ENCODE results near the gene CCDC187. TPM values are rescaled to one million over a fixed set of nuclear protein-coding genes. Genes with fewer than 3 reads are reported as not detected.

CCDC187 gene
- total and polyA plus RNA-seq, 12 donors: 0.02 to 0.07 (median 0.03) TPM; not detected in 8

- TF ChIP-seq CTCF (IDR thresholded peaks at IDR 0.05): no peak
- Histone ChIP-seq H3K4me3 (peak overlapping the region in 5 of 10 donors; percentile 73 to 91 (median 77)), H3K27me3 (peaks cover 0 to 23% (median 0%) of the 10 kb centered on the region in 7 donors), H3K27ac (peak overlapping the region in 9 of 10 donors; percentile 18 to 86 (median 83)), H3K9me3 (peaks cover 0 to 5% (median 0%) of the 10 kb centered on the region in 11 donors), H3K36me3 (no peaks in the 10 kb centered on the region), H3K4me1 (peaks cover 24 to 56% (median 39%) of the 10 kb centered on the region in 9 donors)
- intact Hi-C loops (cut with DNase I): loop anchor here in 1 of 10 donors (5.0 kb wide), 1 partner anchor 36 kb away; the partner anchor contains the start of gene DNLZ
- peak in 1 of 2 donors; percentile 19 for DNase-seq
- WGBS, 2 donors: 46 to 55% methylated on average over 28 of the region's 28 CpGs
- ATAC-seq: no peak
These were observed 22.3 kb upstream of the CCDC187 start for GRCh38 chr9:136326061-136326760.

GRCh38 chr9:136325358-136325757 lies 21.5 kb upstream of the CCDC187 start:
- H3K27me3 ChIP-seq: peaks cover 0 to 23% (median 0%) of the 10 kb centered on the region in 7 donors
- intact Hi-C loops (cut with DNase I): loop anchor here in 1 of 10 donors (5.0 kb wide), 1 partner anchor 37 kb away; the partner anchor contains the start of gene DNLZ
- no peaks in the 10 kb centered on the region for H3K36me3 ChIP-seq
- 91 to 92% methylated on average over 13 of the region's 13 CpGs for WGBS, 2 donors
- peaks cover 24 to 54% (median 39%) of the 10 kb centered on the region in 9 donors for H3K4me1 ChIP-seq
- H3K27ac ChIP-seq: peak overlapping the region in 1 of 10 donors; percentile 80
- peak in 1 of 2 donors; percentile 8 for DNase-seq
- no peak for TF ChIP-seq CTCF (IDR thresholded peaks at IDR 0.05)
- ATAC-seq: no peak
- H3K4me3 ChIP-seq: no peak overlapping the region
- H3K9me3 ChIP-seq: peaks cover 0 to 9% (median 0%) of the 10 kb centered on the region in 11 donors

GRCh38 chr9:136324501-136325300 lies 20.8 kb upstream of the CCDC187 start:
- DNase-seq (peak; percentile 50 to 70), ATAC-seq (peak; percentile 30 to 79 (median 68))
- H3K36me3 ChIP-seq: no peaks in the 10 kb centered on the region
- H3K27ac ChIP-seq: peak overlapping the region in 7 of 10 donors; percentile 34 to 72 (median 58)
- WGBS, 2 donors: 42 to 51% methylated on average over 24 of the region's 24 CpGs
- H3K27me3 ChIP-seq: peaks cover 0 to 23% (median 0%) of the 10 kb centered on the region in 7 donors
- H3K4me1 ChIP-seq: peaks cover 24 to 48% (median 33%) of the 10 kb centered on the region in 9 donors
- intact Hi-C loops (cut with DNase I): loop anchor here in 1 of 10 donors (5.0 kb wide), 1 partner anchor 38 kb away; the partner anchor contains the start of gene DNLZ
- H3K4me3 ChIP-seq: no peak overlapping the region
- TF ChIP-seq CTCF (IDR thresholded peaks at IDR 0.05): peak in 2 of 9 donors; percentile 26
- peaks cover 0 to 9% (median 0%) of the 10 kb centered on the region in 11 donors for H3K9me3 ChIP-seq

- Histone ChIP-seq H3K36me3 (no peaks in the 10 kb centered on the region), H3K4me1 (peaks cover 14 to 36% (median 21%) of the 10 kb centered on the region in 9 donors), H3K4me3 (no peak overlapping the region), H3K27ac (no peak overlapping the region), H3K27me3 (peaks cover 0 to 21% (median 0%) of the 10 kb centered on the region in 7 donors), H3K9me3 (peaks cover 0 to 9% (median 0%) of the 10 kb centered on the region in 11 donors)
- intact Hi-C loops (cut with DNase I): no loop called here
- 90 to 91% methylated on average over 17 of the region's 17 CpGs for WGBS, 2 donors
- ATAC-seq (no peak), DNase-seq (peak in 1 of 2 donors; percentile 6)
- no peak for TF ChIP-seq CTCF (IDR thresholded peaks at IDR 0.05)
These were observed 19.5 kb upstream of the CCDC187 start for GRCh38 chr9:136323371-136323789.

Data from heart right ventricle (tissue), 16 donors.